D721Med (cell line): Measurements from ENCODE around the gene PRICKLE2.

Experiments
- DNase-seq: peaks from one replicate; pipeline ENCODE4 v3.0.0; 2011; ENCODE audit warnings: low spot score; ENCODE audit not compliant: insufficient read length
- FAIRE-seq: peaks from 2 replicates; lab custom pipeline; 2011; peaks lifted over from hg19 to GRCh38; lab: Jason Lieb, UNC
- CTCF ChIP-seq: IDR thresholded peaks from 2 replicates; pipeline ENCODE4 v1.5.1; 2012; ENCODE audit warnings: mild to moderate bottlenecking, control low read depth; ENCODE audit not compliant: insufficient read depth; ENCODE audit errors: missing control alignments

Gene PRICKLE2

GRCh38 chr3:64072126-64072525, 153.1 kb downstream of the PRICKLE2 start:
- FAIRE-seq = no peak
- DNase-seq = no peak
- TF ChIP-seq CTCF = no peak

- FAIRE-seq = no peak
- no peak for DNase-seq
- no peak for TF ChIP-seq CTCF
Observed at GRCh38 chr3:64070704-64071103, 154.6 kb downstream of the PRICKLE2 start.

GRCh38 chr3:64067506-64068346, 157.5 kb downstream of the PRICKLE2 start:
- DNase-seq (no peak), FAIRE-seq (no peak)
- no peak for TF ChIP-seq CTCF

- no peak for TF ChIP-seq CTCF
- FAIRE-seq (no peak), DNase-seq (no peak)
Observed at GRCh38 chr3:64064804-64065203, 160.5 kb downstream of the PRICKLE2 start.

- DNase-seq (no peak), FAIRE-seq (no peak)
- no peak for TF ChIP-seq CTCF
Observed at GRCh38 chr3:64063983-64064438, 161.3 kb downstream of the PRICKLE2 start.

- FAIRE-seq (peak; percentile 83), DNase-seq (no peak)
- TF ChIP-seq CTCF = no peak
Observed at GRCh38 chr3:64063207-64063982, 161.9 kb downstream of the PRICKLE2 start.

- no peak for TF ChIP-seq CTCF
- FAIRE-seq = no peak
- DNase-seq = no peak
Observed at GRCh38 chr3:64061628-64062027, 163.6 kb downstream of the PRICKLE2 start.
